Measurements from ENCODE around the gene ARF6.
A peak's percentile ranks its signal among the peaks of the same experiment; 100 is the strongest.

DNA sequence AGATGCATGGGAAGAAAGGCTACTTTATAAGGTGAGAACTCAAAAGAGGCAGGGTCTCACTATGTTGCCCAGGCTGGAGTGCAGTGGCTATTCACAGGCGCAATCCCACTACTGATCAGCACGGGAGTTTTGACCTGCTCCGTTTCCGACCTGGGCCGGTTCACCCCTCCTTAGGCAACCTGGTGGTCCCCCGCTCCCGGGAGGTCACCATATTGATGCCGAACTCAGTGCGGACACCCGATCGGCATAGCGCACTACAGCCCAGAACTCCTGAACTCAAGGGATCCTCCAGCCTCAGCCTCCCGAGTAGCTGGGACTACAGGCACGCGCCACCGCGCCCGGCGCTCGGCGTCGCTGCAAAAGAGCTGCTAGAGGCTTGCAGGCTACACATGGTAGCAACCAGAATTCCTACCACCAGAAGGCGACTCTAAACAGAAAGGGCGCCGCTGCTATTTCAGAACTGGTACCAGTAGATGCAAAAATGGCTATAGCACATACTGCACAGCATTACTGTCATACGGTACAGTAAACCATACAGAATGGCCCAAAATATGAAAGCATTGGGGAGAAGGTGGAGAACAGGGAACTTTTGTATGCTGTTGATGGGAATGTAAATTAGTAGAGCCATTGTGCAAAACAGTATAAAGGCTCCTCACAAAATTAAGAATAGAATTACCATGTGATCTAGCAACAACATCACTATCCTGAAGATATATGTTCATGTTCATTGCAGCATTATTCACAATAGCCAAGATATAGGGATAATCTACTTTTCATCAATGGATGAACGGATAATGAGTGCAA lies 39.1 kb upstream of the ARF6 start:
- TF ChIP-seq, protein P1, sequence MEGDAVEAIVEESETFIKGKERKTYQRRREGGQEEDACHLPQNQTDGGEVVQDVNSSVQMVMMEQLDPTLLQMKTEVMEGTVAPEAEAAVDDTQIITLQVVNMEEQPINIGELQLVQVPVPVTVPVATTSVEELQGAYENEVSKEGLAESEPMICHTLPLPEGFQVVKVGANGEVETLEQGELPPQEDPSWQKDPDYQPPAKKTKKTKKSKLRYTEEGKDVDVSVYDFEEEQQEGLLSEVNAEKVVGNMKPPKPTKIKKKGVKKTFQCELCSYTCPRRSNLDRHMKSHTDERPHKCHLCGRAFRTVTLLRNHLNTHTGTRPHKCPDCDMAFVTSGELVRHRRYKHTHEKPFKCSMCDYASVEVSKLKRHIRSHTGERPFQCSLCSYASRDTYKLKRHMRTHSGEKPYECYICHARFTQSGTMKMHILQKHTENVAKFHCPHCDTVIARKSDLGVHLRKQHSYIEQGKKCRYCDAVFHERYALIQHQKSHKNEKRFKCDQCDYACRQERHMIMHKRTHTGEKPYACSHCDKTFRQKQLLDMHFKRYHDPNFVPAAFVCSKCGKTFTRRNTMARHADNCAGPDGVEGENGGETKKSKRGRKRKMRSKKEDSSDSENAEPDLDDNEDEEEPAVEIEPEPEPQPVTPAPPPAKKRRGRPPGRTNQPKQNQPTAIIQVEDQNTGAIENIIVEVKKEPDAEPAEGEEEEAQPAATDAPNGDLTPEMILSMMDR (IDR thresholded peaks at IDR 0.05 in 4 of 5, conservative IDR thresholded peaks at IDR 0.05 in 1 of 5): peak; percentile 64 to 85 (median 79)
- TF ChIP-seq POLR2A (IDR thresholded peaks at IDR 0.05): no peak

Measured in gastrocnemius medialis (tissue), 4 donors.